NCI-H2081 (cell line): ENCODE measurements around the gene SKI.

Experiments
- DNase-seq, 2 experiments: peaks; one replicate each; lab custom pipeline; 2025; lab: John Stamatoyannopoulos, UW

SKI gene

GRCh38 chr1:2228157-2228594 lies at the start of gene SKI:
Gene SKI, plus strand, starts transcription at chr1:2228319. Its CDS starts 448 bp downstream, at chr1:2228767.
- no peak for DNase-seq

GRCh38 chr1:2178875-2179274 lies 49.2 kb upstream of the SKI start:
- no peak for DNase-seq

- DNase-seq: peak; percentile 39 to 41
Measured at GRCh38 chr1:2179283-2180013, 48.7 kb upstream of the SKI start.

- no peak for DNase-seq
Measured at GRCh38 chr1:2180297-2181245, 47.5 kb upstream of the SKI start.

GRCh38 chr1:2181271-2181670 lies 46.8 kb upstream of the SKI start:
- no peak for DNase-seq

- DNase-seq: no peak
Measured at GRCh38 chr1:2181752-2182151, 46.4 kb upstream of the SKI start.

GRCh38 chr1:2182376-2182775 lies 45.7 kb upstream of the SKI start:
- DNase-seq: no peak

- no peak for DNase-seq
Measured at GRCh38 chr1:2183937-2184334, 44.2 kb upstream of the SKI start.

GRCh38 chr1:2184531-2184930 lies 43.6 kb upstream of the SKI start:
- DNase-seq: no peak

- no peak for DNase-seq
Measured at GRCh38 chr1:2184934-2185333, 43.2 kb upstream of the SKI start.

GRCh38 chr1:2185880-2186855 lies 42.0 kb upstream of the SKI start:
- DNase-seq: no peak

- DNase-seq: no peak
Measured at GRCh38 chr1:2186901-2187300, 41.2 kb upstream of the SKI start.

- no peak for DNase-seq
Measured at GRCh38 chr1:2187619-2188018, 40.5 kb upstream of the SKI start.

GRCh38 chr1:2188336-2188735 lies 39.8 kb upstream of the SKI start:
- DNase-seq: no peak

GRCh38 chr1:2189459-2190425 lies 38.4 kb upstream of the SKI start:
- peak; percentile 93 to 95 for DNase-seq

- DNase-seq: no peak
Measured at GRCh38 chr1:2190491-2190976, 37.6 kb upstream of the SKI start.

- DNase-seq: no peak
Measured at GRCh38 chr1:2192031-2192995, 35.8 kb upstream of the SKI start.

GRCh38 chr1:2193514-2194281 lies 34.4 kb upstream of the SKI start:
- peak; percentile 8 to 11 for DNase-seq
